ENCODE measurements around the gene DDX56. TPM values are rescaled to one million over a fixed set of nuclear protein-coding genes. Genes with fewer than 3 reads are reported as not detected.
"Not testable (repeated sequence)": the region's sequence is repeated elsewhere in the genome, so short reads cannot be mapped to it uniquely, and the experiment has no call there.

DDX56 gene
- total RNA-seq, 1 donor = 48.4 TPM

GRCh38 chr7:44563171-44563679, 10.5 kb downstream of the DDX56 start:
- DNase-seq (ENCODE audit: low read depth) = no peak
- H3K4me3 ChIP-seq (ENCODE audit: low read depth, low read length) = no peak overlapping the region
- TF ChIP-seq, protein P1, sequence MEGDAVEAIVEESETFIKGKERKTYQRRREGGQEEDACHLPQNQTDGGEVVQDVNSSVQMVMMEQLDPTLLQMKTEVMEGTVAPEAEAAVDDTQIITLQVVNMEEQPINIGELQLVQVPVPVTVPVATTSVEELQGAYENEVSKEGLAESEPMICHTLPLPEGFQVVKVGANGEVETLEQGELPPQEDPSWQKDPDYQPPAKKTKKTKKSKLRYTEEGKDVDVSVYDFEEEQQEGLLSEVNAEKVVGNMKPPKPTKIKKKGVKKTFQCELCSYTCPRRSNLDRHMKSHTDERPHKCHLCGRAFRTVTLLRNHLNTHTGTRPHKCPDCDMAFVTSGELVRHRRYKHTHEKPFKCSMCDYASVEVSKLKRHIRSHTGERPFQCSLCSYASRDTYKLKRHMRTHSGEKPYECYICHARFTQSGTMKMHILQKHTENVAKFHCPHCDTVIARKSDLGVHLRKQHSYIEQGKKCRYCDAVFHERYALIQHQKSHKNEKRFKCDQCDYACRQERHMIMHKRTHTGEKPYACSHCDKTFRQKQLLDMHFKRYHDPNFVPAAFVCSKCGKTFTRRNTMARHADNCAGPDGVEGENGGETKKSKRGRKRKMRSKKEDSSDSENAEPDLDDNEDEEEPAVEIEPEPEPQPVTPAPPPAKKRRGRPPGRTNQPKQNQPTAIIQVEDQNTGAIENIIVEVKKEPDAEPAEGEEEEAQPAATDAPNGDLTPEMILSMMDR (IDR thresholded peaks at IDR 0.05; ENCODE audit: insufficient read depth, low read length) = no peak

GRCh38 chr7:44562622-44562962, 11.1 kb downstream of the DDX56 start:
- H3K4me3 ChIP-seq (ENCODE audit: low read depth, low read length); DNase-seq (ENCODE audit: low read depth): not testable (repeated sequence)

GRCh38 chr7:44561962-44562621, 11.6 kb downstream of the DDX56 start:
- DNase-seq (ENCODE audit: low read depth) = peak; percentile 38
- TF ChIP-seq, protein P1 (IDR thresholded peaks at IDR 0.05; ENCODE audit: insufficient read depth, low read length) = no peak
- H3K4me3 ChIP-seq (ENCODE audit: low read depth, low read length) = no peak overlapping the region

DNA sequence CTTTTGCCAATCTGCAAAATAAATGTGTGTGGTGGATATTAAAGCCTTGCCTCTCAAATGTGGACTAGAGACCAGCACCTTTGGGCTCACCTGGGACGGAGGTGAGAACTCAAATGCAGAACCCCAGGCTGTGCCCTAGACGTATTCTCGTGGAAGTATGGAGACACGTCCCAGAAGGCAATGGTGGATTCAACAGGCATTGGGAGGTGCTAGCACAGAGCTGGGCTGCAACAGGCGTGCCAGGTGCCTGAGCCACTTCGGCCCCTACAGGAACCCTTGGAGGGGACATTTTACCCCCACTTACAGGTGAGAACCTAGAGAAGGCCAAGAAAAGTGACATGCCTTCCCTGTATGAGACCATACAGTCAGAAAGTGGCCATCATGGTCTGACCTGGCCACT, 12.2 kb downstream of the DDX56 start:
- TF ChIP-seq, protein P1 (IDR thresholded peaks at IDR 0.05; ENCODE audit: insufficient read depth, low read length) = no peak
- no peak for DNase-seq (ENCODE audit: low read depth)
- no peak overlapping the region for H3K4me3 ChIP-seq (ENCODE audit: low read depth, low read length)

DNA sequence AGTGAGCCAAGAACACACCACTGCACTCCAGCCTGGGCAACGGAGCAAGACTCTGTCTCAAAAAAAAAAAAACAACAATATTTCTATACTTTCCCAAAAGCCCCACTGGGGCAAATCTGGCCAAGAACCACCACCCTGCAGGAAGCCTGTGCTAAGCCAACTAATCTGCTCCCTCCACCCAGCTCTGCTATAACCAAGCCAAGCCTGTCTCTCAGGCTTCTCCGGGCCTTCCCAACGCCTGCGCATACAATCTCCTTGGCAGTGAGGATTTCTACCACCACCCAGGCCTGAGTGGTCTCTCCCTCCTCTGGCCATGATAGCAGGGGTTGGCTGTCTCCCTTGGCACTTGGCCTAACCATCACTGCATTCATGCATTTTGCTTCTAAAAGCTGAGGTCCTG, 14.2 kb downstream of the DDX56 start:
- TF ChIP-seq, protein P1 (IDR thresholded peaks at IDR 0.05; ENCODE audit: insufficient read depth, low read length) = no peak
- H3K4me3 ChIP-seq (ENCODE audit: low read depth, low read length) = no peak overlapping the region
- DNase-seq (ENCODE audit: low read depth) = peak; percentile 52

DNA sequence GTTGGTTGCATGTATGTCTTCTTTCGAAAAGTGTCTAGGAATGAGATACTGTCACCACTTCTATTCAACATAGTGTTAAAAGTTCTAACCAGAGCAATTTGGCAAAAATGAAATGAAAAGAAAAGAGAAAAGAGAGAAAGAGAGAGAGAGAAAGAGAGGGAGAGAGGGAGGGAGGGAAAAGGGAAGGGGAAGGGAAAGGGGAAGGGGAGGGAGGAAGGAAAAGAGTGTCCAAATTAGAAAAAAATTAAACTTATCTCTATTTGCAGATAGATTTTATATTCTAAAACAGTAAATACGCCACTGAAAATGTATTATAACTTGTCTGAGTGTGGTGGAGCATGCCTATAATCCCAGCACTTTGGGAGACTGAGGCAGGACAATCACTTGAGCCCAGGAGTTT, 16.2 kb downstream of the DDX56 start:
- no peak for DNase-seq (ENCODE audit: low read depth)
- no peak overlapping the region for H3K4me3 ChIP-seq (ENCODE audit: low read depth, low read length)
- TF ChIP-seq, protein P1 (IDR thresholded peaks at IDR 0.05; ENCODE audit: insufficient read depth, low read length) = no peak

DNA sequence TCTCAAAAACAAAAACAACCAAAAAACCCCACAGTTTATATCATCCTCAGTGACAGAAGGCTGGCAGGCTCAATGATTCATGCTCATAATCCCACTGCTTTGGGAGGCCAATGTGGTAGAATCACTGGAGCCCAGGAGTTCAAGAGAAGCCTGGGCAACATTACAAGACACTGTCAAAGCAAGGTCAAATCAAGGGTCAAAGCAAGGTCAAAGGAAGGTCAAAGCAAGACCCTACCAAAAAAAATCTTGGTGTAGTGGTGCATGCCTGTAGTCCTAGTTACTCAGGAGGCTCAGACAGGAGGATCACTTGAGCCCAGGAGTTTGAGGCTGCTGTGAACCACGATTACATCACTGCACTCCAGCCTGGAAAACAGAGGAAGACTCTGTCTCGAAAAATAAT, 18.4 kb downstream of the DDX56 start:
- no peak for DNase-seq (ENCODE audit: low read depth)
- H3K4me3 ChIP-seq (ENCODE audit: low read depth, low read length) = no peak overlapping the region
- TF ChIP-seq, protein P1 (IDR thresholded peaks at IDR 0.05; ENCODE audit: insufficient read depth, low read length) = no peak

GRCh38 chr7:44552473-44553005, 21.2 kb downstream of the DDX56 start:
- H3K4me3 ChIP-seq (ENCODE audit: low read depth, low read length); DNase-seq (ENCODE audit: low read depth): not testable (repeated sequence)
